Diencephalon (tissue), 1 donor: ENCODE measurements around the gene MYBPC2. TPM values are rescaled to one million over a fixed set of nuclear protein-coding genes. Genes with fewer than 3 reads are reported as not detected.

ENCODE experiments used
- total RNA-seq: library from RNA; depleted of rRNA; stranded (reverse); fragments of >200 nt; gene quantifications from one replicate; pipeline ENCODE4 v1.2.3, GENCODE V29; 2014

The MYBPC2 gene
- 0.92 TPM for total RNA-seq

DNA sequence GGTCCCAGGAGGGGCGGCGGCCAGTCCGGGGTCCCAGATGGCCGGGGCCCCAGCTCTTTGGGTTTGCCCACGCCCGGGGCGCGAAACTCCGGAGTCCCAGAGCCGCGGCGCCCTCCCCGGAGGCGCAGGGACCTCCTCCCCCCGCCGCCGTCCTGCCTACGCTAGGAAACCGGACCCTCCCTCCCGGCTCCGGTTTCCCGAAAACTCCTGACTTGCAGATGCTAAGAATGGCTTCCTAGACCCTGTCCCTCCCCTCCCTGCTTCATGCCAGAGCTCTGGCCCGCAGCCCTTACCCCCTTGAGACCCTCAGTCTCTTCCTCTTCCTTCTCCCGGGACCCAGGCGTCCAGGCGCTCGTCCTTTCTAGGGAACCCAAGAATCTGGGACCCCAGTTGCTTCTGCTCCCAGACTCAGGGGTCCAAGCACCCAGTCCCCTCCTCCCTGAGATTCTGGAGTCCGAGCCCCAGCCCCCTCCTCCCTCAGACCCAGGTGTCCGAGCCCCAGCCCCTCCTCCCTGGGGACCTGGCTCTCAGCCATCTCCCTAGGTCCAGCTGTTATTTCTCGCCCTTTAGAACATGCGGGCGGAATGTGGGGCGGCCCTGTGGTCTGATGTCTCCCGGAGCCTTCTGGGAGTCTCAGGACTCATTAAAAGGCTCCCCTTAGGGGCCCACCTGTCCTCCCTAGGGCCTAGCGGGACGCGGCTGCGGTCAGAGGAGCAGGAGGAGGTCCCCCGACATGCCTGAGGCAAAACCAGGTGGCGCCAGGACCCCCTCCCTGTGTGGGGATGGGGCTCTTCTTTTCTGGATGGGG lies at the start of gene MYBPC2:
MYBPC2 (plus strand) TSS at position 672 of the 808 bp plus-strand sequence; CDS start at position 734, 62 bp downstream.

GRCh38 chr19:50383852-50384684 lies 48.6 kb upstream of the MYBPC2 start, which contains the start of gene POLD1:
Gene POLD1, plus strand, starts transcription at chr19:50384347. Its CDS starts 14,505 bp downstream, at chr19:50398852.

DNA sequence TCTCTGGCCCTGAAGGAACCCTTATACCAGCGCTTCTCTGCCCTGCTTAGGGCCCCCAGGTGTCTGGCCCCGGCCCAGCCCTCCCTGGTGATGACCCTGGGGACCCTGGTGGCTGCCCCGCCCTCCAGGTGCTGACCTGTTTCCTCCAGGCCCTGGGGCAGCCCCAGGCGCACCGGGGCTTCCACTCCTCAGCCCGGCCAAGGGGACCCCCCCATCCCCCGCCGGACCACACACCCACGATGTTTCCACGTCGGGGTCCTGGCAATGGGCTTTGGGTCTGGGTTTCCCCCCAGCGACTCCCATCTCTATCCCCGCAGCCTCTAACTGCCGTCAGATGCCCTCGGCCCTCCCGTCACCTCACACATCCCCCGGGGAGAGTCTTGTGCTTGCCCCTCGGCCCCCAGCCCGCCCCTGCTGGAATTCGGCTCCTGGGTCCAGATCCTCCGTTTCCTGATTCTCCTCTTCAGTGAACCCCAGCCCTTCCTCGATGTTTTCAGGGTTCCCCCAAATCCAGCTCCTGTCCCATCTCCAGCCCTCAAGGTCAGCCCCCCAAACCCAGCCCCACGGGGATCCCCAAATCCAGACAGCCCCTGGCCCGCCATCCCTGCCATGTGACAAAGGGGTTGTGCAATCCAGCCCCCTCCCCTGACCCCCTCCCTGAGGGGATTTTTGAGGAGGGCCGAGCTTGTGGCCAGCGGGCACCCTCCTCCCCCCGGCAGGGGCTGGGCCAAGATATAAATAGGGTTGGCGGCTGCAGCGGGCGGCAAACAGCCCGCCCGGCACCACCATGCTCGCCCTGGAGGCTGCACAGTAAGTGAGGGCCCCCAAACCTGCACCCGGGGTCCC lies 14.3 kb upstream of the MYBPC2 start, which contains the start of gene SPIB:
SPIB (plus strand) TSS at position 763 of the 846 bp plus-strand sequence; CDS start at position 788, 25 bp downstream.

DNA sequence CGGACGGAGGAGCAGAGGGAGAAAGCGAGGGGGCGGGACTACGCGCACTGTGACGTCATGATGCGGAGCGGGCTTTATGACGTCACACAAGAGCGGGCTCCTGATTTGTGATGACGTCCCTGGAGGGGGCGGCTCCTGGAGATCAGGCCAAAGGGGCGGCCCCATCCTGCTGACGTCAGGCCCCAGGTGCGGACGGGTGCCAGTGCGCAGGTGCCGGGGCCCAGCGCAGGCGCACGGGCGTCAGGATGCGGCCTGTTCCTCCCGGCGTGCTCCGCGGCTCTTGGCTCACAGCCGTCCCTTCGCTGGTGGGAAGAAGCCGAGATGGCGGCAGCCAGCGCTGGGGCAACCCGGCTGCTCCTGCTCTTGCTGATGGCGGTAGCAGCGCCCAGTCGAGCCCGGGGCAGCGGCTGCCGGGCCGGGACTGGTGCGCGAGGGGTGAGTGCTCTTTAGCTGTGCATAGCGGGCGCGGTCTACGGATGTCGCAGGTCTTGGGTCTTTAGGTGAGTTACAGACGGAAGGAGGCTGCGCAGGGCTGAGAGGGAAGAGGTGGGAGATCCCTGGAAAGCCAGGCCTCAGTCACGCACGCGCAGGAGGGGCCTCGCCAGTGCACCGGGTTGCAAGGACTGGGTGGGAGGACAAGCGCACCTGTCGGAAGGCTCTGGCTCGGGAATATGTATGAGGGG lies 43.7 kb downstream of the MYBPC2 start, which contains the start of the genes EMC10 and GARIN5A:
EMC10 (plus strand) TSS at position 284 of the 683 bp plus-strand sequence; CDS start at position 322, 38 bp downstream.
GARIN5A (minus strand) TSS at position 625 of the 683 bp plus-strand sequence; CDS start at position 165, 460 bp downstream.

GRCh38 chr19:50511069-50511822 lies 78.6 kb downstream of the MYBPC2 start, which contains the start of gene JOSD2:
Gene JOSD2, minus strand, starts transcription at chr19:50511191. Its CDS starts 760 bp downstream, at chr19:50510431.

DNA sequence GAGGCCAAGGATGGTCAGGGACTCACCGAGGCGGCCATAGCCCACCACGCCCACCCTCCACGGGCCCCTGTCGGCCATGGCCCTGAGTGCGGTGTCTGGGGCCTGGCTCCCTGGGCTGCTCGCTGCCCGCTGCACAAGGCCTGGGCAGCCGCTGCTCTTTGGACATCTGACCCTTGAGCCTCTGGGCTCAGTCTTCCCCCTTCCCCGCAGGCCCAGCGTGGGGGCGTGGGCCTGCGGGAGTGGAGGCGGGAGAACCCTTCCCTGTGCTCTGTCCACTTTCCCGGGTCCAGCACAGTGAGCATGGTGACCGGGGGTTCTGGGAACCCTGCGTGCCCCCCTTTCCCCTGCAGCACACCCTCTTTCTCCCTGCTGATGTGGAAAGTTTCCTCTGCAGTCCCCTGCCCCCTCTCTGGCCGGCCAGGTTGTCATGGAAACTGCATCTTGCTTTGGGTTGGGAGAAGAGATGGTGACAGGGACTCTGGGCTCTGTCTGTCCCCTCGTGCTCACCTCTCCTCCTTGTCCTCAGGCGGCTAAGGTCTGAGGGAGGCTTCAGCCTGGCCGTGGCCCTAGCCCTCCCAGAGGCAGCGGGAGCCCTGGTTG lies 81.2 kb downstream of the MYBPC2 start, which contains the start of gene ASPDH:
ASPDH (minus strand) TSS at position 168 of the 600 bp plus-strand sequence; CDS start at position 78, 90 bp downstream.

Other genes with a start within 250 kb of the MYBPC2 start
- gene MYH14, start 229.3 kb upstream of the MYBPC2 start, total RNA-seq, result 4.4 TPM
- gene KCNC3, start 103.5 kb upstream of the MYBPC2 start, total RNA-seq, result 3.2 TPM
- 0.46 TPM for gene NAPSA, start 67.3 kb upstream of the MYBPC2 start, total RNA-seq
- gene NR1H2, start 56.4 kb upstream of the MYBPC2 start, total RNA-seq, result 21.2 TPM
- gene POLD1, start 48.5 kb upstream of the MYBPC2 start, total RNA-seq, result 12.0 TPM
- gene SPIB, start 14.0 kb upstream of the MYBPC2 start, total RNA-seq, result 0.23 TPM
- 68.5 TPM for gene EMC10, start 43.6 kb downstream of the MYBPC2 start, total RNA-seq
- 7.2 TPM for gene GARIN5A, start 44.0 kb downstream of the MYBPC2 start, total RNA-seq
- 3.7 TPM for gene JOSD2, start 78.3 kb downstream of the MYBPC2 start, total RNA-seq
- gene ASPDH, start 81.0 kb downstream of the MYBPC2 start, total RNA-seq, result 3.0 TPM
- gene LRRC4B, start 135.5 kb downstream of the MYBPC2 start, total RNA-seq, result 105 TPM
- 36.0 TPM for gene SYT3, start 207.0 kb downstream of the MYBPC2 start, total RNA-seq
- gene C19orf81, start 216.6 kb downstream of the MYBPC2 start, total RNA-seq, result not detected